GM12878 (cell line): Measurements from ENCODE around the gene PNMA1.

ENCODE experiments used
- CBFB ChIP-seq: IDR thresholded peaks from 2 replicates; pipeline ENCODE4 v1.6.1; 2016; ENCODE audit warnings: antibody characterized with exemption, low read depth
- CTCF ChIP-seq, 3 experiments: IDR thresholded peaks in 2 of 3; conservative IDR thresholded peaks in 1 of 3; 2 replicates each; pipeline ENCODE4 v1.5.1; 2011; ENCODE audit warnings: low read depth in 3 of 3, low read length in 3 of 3, mild to moderate bottlenecking in 3 of 3, control low read depth in 2 of 3, moderate library complexity in 2 of 3, inconsistent platforms in 1 of 3, mixed read lengths in 1 of 3; ENCODE audit not compliant: control insufficient read depth in 2 of 3, insufficient read depth in 1 of 3; ENCODE audit errors: extremely low read depth in 1 of 3
- EGR1 ChIP-seq, 2 experiments: IDR thresholded peaks; 1 replicate in 1 of 2; 2 replicates in 1 of 2; pipeline ENCODE4 v1.6.1; 2011 to 2012; ENCODE audit warnings: low read depth in 2 of 2, low read length in 2 of 2, borderline replicate concordance in 1 of 2, mild to moderate bottlenecking in 1 of 2, moderate library complexity in 1 of 2
- RAD21 ChIP-seq: IDR thresholded peaks from 2 replicates; pipeline ENCODE4 v1.6.1; 2011; ENCODE audit warnings: mild to moderate bottlenecking, low read depth, low read length, moderate library complexity; ENCODE audit not compliant: insufficient read depth
- REST ChIP-seq: IDR thresholded peaks from 2 replicates; pipeline ENCODE4 v1.6.1; 2012; ENCODE audit warnings: mild to moderate bottlenecking, low read depth, low read length

DNA sequence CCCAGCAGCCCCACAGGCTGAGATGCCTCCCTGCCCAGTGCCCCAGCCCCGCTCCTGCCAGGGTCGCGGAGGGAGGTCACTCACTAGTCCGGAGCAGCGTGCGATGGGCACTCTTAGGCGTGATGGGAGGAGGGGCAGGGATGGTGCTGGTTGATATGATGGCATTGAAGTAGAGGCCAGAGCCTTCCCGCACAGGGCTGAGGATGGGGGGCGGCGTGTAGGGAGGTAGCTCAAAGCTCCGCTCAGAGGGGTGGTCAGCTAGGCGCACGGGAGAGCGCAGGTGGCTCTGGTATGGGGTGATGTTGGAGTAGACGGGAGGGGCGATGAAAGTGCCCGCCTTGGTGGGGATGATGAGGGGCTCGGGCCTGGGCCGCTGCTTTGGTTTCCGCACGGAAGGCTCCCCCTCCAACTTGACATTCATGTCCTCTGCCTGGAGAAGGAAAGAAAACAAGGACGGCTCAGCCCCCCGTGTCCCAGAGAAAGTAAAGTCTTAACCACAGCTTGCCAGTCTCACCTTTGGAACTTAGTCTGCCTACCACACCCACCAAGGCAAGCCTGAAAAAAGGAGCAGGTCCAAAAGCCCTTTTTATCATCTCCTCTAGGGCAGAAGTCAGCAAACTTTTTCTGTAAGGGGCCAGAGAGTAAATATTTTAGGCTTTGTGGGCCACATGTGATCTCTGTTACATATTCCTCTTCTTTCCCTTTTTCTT lies 15.5 kb upstream of the PNMA1 start:
- TF ChIP-seq CTCF (IDR thresholded peaks at IDR 0.05 in 2 of 3, conservative IDR thresholded peaks at IDR 0.05 in 1 of 3; ENCODE audit: control insufficient read depth in 2 of 3, extremely low read depth in 1 of 3, insufficient read depth in 1 of 3, low read depth in 3 of 3, low read length in 3 of 3) (no peak), EGR1 (IDR thresholded peaks at IDR 0.05; ENCODE audit: borderline replicate concordance in 1 of 2, low read depth in 2 of 2, low read length in 2 of 2) (no peak), CBFB (no peak), RAD21 (no peak), REST (no peak)
